Motor neuron (in vitro differentiated cells): ENCODE results near the gene TMEM79. TPM values are rescaled to one million over a fixed set of nuclear protein-coding genes. Genes with fewer than 3 reads are reported as not detected.

ENCODE experiments used
- ATAC-seq, 8 experiments: fragments of 200-7000 bp; cut with Tn5 transposase; replicated peaks in 6 of 8; 2 replicates each; pipeline ENCODE4 v1.8.0; 2021; ENCODE audit warnings: mild to moderate bottlenecking in 8 of 8, moderate library complexity in 8 of 8
- H3K27ac ChIP-seq, 2 donors: fragments of 250-450 bp; sonication (Bioruptor Pico); 2 replicates each; pipeline ENCODE4 v1.9.0; 2021; ENCODE audit warnings: antibody characterized with exemption in 2 of 2, mild to moderate bottlenecking in 2 of 2, moderate library complexity in 1 of 2
- H3K4me1 ChIP-seq, 2 donors: fragments of 250-450 bp; sonication (Bioruptor Pico); replicated peaks in 1 of 2; 2 replicates each; pipeline ENCODE4 v1.6.1; 2021; ENCODE audit warnings: antibody characterized with exemption in 2 of 2, mild to moderate bottlenecking in 2 of 2, moderate library complexity in 1 of 2
- H3K4me3 ChIP-seq, 5 donors: fragments of 250-450 bp; sonication (Bioruptor Pico); 2 replicates each; pipeline ENCODE4 v1.9.0; 2021; ENCODE audit warnings: antibody characterized with exemption in 5 of 5, mild to moderate bottlenecking in 5 of 5, moderate library complexity in 4 of 5
- WGBS, 10 experiments: fragments of 450-650 bp; shearing (Covaris generic); methylation state at CpG; one replicate each; pipeline ENCODE4 v1.0.0; 2022; 5-methylcytosine and 5-hydroxymethylcytosine counted together
- in situ Hi-C, 9 experiments: fragments of 400-800 bp; cut with MboI; loops; one replicate each; pipeline ENCODE4 v1.15.0; 2021; ENCODE audit warnings: low sequenced_read_pairs in 9 of 9, low pct_unique_long_range_greater_than_20kb in 2 of 9; ENCODE audit not compliant: unreplicated experiment in 9 of 9
- total RNA-seq, 8 experiments: library from RNA; unstranded; fragments of 300-600 nt; gene quantifications; 2 replicates each; pipeline versions ENCODE4 v1.2.3 to v1.2.4, GENCODE V29; 2022

Gene TMEM79, protein sequence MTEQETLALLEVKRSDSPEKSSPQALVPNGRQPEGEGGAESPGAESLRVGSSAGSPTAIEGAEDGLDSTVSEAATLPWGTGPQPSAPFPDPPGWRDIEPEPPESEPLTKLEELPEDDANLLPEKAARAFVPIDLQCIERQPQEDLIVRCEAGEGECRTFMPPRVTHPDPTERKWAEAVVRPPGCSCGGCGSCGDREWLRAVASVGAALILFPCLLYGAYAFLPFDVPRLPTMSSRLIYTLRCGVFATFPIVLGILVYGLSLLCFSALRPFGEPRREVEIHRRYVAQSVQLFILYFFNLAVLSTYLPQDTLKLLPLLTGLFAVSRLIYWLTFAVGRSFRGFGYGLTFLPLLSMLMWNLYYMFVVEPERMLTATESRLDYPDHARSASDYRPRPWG
- 1 to 10 TPM; 3.1 to 6.5 (median 4.8) TPM for total RNA-seq

DNA sequence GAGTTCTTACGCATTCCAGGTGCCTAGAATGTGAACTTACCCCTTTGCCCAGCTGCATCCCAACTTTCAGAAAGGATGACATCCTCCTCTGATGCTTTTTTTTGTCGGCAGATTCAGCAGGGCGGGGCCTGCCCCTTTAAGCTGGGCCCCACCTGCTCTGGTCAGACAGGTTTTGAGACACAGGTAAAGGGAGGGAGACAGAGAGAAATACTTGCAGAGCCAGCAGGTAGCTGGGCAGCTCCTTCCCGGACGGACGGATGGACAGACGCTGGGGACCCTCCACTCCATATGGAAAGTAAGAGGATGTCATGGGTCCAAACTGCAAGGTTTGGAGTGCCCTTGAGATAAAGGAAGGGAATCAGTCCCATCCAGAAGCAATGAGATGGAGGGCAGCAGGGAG, at the start of gene TMEM79:
Gene TMEM79 (plus strand): TSS at position 214 of the 400 bp plus-strand sequence. CDS start 902 bp downstream, outside the sequence.
- no peak for ATAC-seq
- in situ Hi-C loops, result no loop called here
- Histone ChIP-seq H3K27ac (peak within 1 kb of the TSS; percentile 4 to 42), H3K4me1 (peaks cover 14% of the 10 kb centered on the region in 2 donors), H3K4me3 (peak within 1 kb of the TSS; percentile 85 to 92 (median 88))
- 50 to 100% (median 92%) methylated on average over 1 to 6 of the region's 7 CpGs; no CpG with 5 or more reads in 1 of the 10 experiments for WGBS, 10 experiments

DNA sequence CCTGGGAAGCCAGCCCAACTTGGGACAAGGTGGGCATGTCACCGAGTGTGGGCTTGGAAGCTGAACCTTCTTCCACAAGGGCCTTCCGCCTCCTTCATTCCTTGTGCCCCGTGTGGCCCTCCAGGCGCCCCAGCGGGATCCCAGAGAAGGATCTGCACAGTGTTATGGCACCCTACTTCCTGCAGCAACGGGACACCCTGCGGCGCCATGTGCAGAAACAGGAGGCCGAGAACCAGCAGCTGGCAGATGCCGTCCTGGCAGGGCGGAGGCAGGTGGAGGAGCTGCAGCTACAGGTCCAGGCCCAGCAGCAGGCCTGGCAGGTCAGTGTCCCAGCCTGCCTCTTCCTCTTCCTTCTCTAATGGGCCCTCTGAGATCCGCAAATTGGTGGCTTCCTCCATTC, 48.0 kb upstream of the TMEM79 start:
- H3K4me3 ChIP-seq, result no peak overlapping the region
- no peak for ATAC-seq
- in situ Hi-C loops, result loop anchor here in 4 of 9 experiments (10.0 to 25.0 kb wide), 3 partner anchors 99 to 149 kb away; partner anchors contain the start of gene MEX3A (in 2 of the 4)
- WGBS, 10 experiments, result 87 to 100% (median 100%) methylated on average over 1 to 8 of the region's 12 CpGs; no CpG with 5 or more reads in 5 of the 10 experiments
- no peak overlapping the region for H3K27ac ChIP-seq
- H3K4me1 ChIP-seq, result no peaks in the 10 kb centered on the region

DNA sequence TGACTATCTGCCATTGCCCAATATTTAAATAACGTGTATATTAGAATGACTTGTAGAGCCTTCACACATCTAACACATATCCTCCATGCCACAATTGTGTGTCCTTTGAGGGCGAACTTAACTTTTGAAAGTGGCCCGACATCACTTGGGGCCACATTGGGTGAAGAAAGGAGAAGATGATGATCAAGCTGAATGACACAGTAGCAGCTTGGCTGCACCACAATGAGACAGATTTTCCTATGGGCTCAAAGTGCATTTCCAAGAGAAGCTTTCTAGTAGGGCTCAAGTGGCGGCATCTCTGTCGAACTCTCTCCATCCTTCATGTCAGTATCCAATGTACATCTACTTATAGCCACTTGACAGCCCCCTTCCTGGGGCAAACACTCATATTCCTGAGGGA, 45.9 kb upstream of the TMEM79 start:
- H3K4me3 ChIP-seq, result no peak overlapping the region
- no peak for ATAC-seq
- WGBS, 10 experiments, result 80 to 100% (median 94%) methylated on average over 1 to 5 of the region's 5 CpGs; no CpG with 5 or more reads in 2 of the 10 experiments
- H3K27ac ChIP-seq, result no peak overlapping the region
- H3K4me1 ChIP-seq, result no peaks in the 10 kb centered on the region
- in situ Hi-C loops, result loop anchor here in 4 of 9 experiments (10.0 to 25.0 kb wide), 3 partner anchors 101 to 151 kb away; partner anchors contain the start of gene MEX3A (in 2 of the 4)

DNA sequence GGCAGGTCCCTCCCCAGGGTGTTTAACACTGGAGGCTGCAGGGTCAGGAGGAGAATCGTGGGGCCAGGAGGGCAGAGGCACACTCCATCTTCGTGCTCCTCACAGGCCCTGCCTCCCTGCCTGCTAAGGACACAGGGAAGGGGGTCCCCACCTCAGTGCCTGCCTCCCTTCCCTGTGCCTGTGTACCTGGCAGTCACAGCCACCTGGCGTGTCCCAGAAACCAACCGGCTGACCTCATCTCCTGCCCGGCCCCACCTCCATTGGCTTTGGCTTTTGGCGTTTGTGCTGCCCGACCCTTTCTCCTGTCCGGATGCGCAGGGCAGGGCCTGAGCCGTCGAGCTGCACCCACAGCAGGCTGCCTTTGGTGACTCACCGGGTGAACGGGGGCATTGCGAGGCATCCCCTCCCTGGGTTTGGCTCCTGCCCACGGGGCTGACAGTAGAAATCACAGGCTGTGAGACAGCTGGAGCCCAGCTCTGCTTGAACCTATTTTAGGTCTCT, 42.8 kb upstream of the TMEM79 start:
- Histone ChIP-seq H3K4me3 (no peak overlapping the region), H3K27ac (no peak overlapping the region), H3K4me1 (no peaks in the 10 kb centered on the region)
- in situ Hi-C loops, result loop anchor here in 3 of 9 experiments (25.0 kb wide), 2 partner anchors 104 to 154 kb away; partner anchors contain the start of gene MEX3A (in 2 of the 3)
- peak in 2 of 8 experiments; percentile 71 to 81 for ATAC-seq
- WGBS, 10 experiments, result 10 to 100% (median 77%) methylated on average over 1 to 11 of the region's 15 CpGs; no CpG with 5 or more reads in 4 of the 10 experiments

DNA sequence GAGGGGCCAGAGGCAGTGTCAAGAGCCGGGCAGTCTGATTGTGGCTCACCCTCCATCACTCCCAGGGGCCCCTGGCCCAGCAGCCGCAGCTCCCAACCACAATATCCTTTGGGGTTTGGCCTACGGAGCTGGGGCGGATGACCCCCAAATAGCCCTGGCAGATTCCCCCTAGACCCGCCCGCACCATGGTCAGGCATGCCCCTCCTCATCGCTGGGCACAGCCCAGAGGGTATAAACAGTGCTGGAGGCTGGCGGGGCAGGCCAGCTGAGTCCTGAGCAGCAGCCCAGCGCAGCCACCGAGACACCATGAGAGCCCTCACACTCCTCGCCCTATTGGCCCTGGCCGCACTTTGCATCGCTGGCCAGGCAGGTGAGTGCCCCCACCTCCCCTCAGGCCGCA, 42.2 kb upstream of the TMEM79 start, which contains the start of gene BGLAP:
Gene BGLAP (plus strand): TSS at position 259 of the 400 bp plus-strand sequence. CDS start 48 bp downstream, at position 307.
- peak in 1 of 8 experiments; percentile 3 for ATAC-seq

DNA sequence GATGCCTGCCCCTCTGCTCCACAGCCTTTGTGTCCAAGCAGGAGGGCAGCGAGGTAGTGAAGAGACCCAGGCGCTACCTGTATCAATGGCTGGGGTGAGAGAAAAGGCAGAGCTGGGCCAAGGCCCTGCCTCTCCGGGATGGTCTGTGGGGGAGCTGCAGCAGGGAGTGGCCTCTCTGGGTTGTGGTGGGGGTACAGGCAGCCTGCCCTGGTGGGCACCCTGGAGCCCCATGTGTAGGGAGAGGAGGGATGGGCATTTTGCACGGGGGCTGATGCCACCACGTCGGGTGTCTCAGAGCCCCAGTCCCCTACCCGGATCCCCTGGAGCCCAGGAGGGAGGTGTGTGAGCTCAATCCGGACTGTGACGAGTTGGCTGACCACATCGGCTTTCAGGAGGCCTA, 41.4 kb upstream of the TMEM79 start:
- H3K4me3 ChIP-seq, result no peak overlapping the region
- 73 to 81% methylated on average over 6 to 7 of the region's 10 CpGs; no CpG with 5 or more reads in 8 of the 10 experiments for WGBS, 10 experiments
- no peak overlapping the region for H3K27ac ChIP-seq
- in situ Hi-C loops, result loop anchor here in 3 of 9 experiments (25.0 kb wide), 2 partner anchors 105 to 155 kb away; partner anchors contain the start of gene MEX3A (in 2 of the 3)
- peaks cover 0 to 3% of the 10 kb centered on the region in 2 donors for H3K4me1 ChIP-seq
- ATAC-seq, result no peak

More for the DNA sequence above, 42.2 kb upstream of the TMEM79 start, which contains the start of gene BGLAP:
- H3K4me1 ChIP-seq, result no peaks in the 10 kb centered on the region
- H3K27ac ChIP-seq, result no peak within 1 kb of the TSS
- no peak within 1 kb of the TSS for H3K4me3 ChIP-seq
- in situ Hi-C loops, result loop anchor here in 3 of 9 experiments (25.0 kb wide), 2 partner anchors 105 to 155 kb away; partner anchors contain the start of gene MEX3A (in 2 of the 3)
- 83 to 100% (median 96%) methylated on average over 1 to 11 of the region's 14 CpGs; no CpG with 5 or more reads in 7 of the 10 experiments for WGBS, 10 experiments

DNA sequence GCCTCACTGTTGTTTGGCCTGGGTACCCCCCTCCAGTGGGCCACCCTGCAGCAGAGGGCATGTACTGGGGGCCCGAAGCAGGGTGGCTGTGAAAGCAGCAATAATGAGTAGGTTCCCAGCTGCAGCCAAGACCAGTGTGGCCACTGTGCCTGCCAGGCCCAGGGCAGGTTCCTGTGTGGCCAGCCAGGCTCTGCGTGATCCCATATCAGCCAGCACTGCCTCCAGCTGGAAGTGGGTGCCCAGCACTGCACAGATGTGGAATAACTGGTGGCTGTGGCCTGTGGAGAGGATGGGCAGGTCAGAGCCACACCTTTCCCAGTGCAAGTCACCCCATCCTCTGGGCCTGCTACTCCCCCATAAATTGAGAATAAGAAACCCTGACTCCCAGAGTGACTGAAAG, 40.0 kb upstream of the TMEM79 start:
- H3K4me3 ChIP-seq, result no peak overlapping the region
- H3K4me1 ChIP-seq, result peaks cover 0 to 8% of the 10 kb centered on the region in 2 donors
- H3K27ac ChIP-seq, result no peak overlapping the region
- no peak for ATAC-seq
- 100% methylated on average over 1 of the region's 2 CpGs; no CpG with 5 or more reads in 8 of the 10 experiments for WGBS, 10 experiments
- in situ Hi-C loops, result loop anchor here in 3 of 9 experiments (25.0 kb wide), 2 partner anchors 107 to 157 kb away; partner anchors contain the start of gene MEX3A (in 2 of the 3)

DNA sequence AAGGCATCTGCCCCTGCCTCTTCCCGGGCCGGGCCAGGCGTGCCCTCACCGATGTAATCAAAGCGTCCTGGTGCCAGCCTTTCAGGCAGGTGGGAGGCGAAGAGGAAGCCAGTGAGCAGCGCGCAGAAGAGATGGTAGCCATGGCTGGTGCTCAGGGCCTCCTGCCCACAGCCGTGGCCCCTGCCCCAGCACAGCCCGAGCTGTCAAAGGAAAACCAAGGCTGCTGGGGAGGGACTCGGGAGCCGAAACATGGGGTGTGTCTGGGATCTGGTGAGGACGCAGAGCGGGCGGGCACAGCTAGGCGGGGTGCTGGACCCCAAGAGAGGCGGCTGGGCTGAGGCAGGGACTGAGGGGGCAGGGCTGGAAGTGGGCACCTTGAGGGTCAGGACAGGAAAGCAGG, 39.4 kb upstream of the TMEM79 start:
- H3K4me3 ChIP-seq, result no peak overlapping the region
- in situ Hi-C loops, result loop anchor here in 3 of 9 experiments (25.0 kb wide), 2 partner anchors 107 to 157 kb away; partner anchors contain the start of gene MEX3A (in 2 of the 3)
- ATAC-seq, result no peak
- no peak overlapping the region for H3K27ac ChIP-seq
- WGBS, 10 experiments, result 55 to 89% (median 82%) methylated on average over 4 to 11 of the region's 17 CpGs; no CpG with 5 or more reads in 7 of the 10 experiments
- H3K4me1 ChIP-seq, result peaks cover 0 to 8% of the 10 kb centered on the region in 2 donors

DNA sequence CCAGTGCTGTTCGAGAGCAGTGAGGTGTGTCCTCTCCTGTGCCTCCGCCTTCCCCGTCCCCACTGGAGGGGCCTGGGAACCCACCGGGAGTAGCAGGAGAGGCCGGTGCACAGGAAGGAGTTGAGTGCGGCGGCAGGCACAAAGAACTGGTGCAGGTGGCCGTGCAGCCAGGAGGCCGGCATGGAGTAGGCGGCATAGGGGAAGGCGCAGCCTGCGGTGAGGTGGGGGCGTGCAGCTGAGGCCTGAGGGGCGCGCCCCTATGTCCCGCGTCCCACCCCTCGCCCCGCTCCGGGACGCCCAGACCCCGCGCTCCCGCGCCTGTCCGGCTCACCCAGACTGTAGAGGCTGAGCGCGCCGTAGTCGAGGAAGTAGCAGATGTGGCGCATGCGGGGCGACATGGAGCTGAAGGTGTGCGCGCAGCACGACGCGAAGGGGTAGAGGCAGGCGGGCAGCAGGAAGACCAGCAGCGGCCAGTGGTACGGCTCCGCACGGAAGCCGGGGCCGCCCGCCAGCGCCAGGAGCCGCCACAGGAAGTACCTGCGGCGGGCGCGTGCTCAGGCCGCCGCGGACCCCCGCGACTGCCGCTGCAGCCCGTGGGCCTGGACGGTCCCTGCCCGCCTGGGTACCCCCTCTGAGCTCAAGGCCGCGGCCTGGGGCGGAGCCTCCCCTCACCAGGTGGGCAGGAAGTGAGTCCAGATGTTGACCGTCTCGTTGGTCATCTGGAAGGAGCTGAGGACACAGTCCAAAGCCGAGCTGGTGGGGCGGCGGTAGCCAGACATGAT, 38.5 kb upstream of the TMEM79 start:
- WGBS, 10 experiments, result 14 to 56% (median 18%) methylated on average over 8 to 45 of the region's 69 CpGs; no CpG with 5 or more reads in 6 of the 10 experiments
- Histone ChIP-seq H3K4me1 (peaks cover 0 to 8% of the 10 kb centered on the region in 2 donors), H3K27ac (no peak overlapping the region), H3K4me3 (no peak overlapping the region)
- in situ Hi-C loops, result loop anchor here in 3 of 9 experiments (25.0 kb wide), 2 partner anchors 108 to 158 kb away; partner anchors contain the start of gene MEX3A (in 2 of the 3)
- peak in 4 of 8 experiments; percentile 6 to 51 (median 20) for ATAC-seq

DNA sequence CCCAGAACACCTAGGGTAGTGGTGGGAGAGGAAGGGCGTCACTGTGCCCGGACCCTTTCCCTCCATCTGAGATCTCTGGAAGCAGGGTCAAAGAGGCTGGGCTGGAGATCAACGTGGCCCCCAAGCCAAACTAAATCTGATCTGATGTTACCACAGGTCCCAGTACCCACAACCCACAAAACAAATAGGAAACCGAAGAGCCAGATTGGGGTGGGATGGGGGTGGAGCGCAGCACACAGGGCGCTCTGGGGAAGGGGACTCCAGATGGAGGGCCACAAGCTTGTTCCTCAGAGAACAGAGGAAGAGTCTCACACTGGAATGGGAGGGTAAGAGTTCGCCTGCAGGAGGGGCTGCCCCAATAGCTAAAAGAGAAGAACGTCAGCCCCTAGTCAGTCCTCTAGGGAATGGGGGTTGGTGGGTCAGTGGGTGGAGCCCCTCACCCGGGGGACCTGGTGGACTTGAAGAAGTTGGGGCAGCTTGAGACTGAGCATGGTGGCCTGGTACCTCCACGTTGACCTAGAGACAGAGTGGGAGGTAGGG, 37.8 kb upstream of the TMEM79 start:
- 62 to 84% (median 80%) methylated on average over 1 to 8 of the region's 10 CpGs; no CpG with 5 or more reads in 6 of the 10 experiments for WGBS, 10 experiments
- H3K4me3 ChIP-seq, result no peak overlapping the region
- ATAC-seq, result no peak

DNA sequence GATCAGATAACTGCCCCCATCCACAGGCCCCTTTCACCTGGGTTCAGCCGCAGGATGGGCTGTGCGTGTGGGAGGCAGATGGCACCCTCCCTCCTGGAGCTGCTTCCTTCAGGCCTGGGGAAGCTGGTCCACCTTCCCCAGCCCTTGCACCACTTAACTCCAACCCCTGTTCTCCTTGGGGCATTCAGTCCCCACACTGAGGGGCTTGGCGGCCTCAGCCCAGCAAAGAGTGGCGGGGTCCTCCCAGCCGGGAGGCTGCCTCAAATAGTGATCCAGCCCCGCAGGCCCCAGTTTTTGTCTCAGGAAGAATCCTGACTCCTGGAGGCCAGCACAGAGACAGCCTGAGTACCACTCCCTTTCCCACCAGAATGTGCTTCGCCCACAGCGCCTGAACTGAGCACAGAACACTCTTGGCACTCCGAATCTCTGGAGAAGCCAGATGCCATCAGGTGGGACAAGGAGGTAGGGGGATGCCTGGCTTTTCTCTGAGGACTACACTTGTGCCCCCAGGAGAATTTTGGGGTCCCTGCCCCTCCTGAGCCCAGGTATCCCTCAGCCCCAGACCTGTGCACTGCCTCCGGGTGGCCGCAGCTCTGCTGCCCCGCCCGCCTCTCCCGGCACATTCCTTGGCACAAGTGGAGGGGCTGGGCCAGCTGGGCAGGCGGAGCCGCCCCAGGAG, 37.2 kb upstream of the TMEM79 start:
- Histone ChIP-seq H3K4me1 (peaks cover 0 to 8% of the 10 kb centered on the region in 2 donors), H3K4me3 (no peak overlapping the region), H3K27ac (no peak overlapping the region)
- in situ Hi-C loops, result loop anchor here in 3 of 9 experiments (25.0 kb wide), 2 partner anchors 110 to 160 kb away; partner anchors contain the start of gene MEX3A (in 2 of the 3)
- WGBS, 10 experiments, result 38 to 92% (median 80%) methylated on average over 1 to 6 of the region's 16 CpGs; no CpG with 5 or more reads in 5 of the 10 experiments
- ATAC-seq, result peak in 3 of 8 experiments; percentile 22 to 64 (median 60)

More for the DNA sequence above, 37.8 kb upstream of the TMEM79 start:
- in situ Hi-C loops, result loop anchor here in 3 of 9 experiments (25.0 kb wide), 2 partner anchors 109 to 159 kb away; partner anchors contain the start of gene MEX3A (in 2 of the 3)
- Histone ChIP-seq H3K27ac (no peak overlapping the region), H3K4me1 (peaks cover 0 to 8% of the 10 kb centered on the region in 2 donors)
